ENCODE measurements around the gene TRMT44.
A peak's percentile ranks its signal among the peaks of the same experiment; 100 is the strongest.

The TRMT44 gene

GRCh38 chr4:8437281-8437680 lies 3.3 kb upstream of the TRMT44 start:
- no peak for DNase-seq

GRCh38 chr4:8438743-8439142 lies 1.8 kb upstream of the TRMT44 start:
- DNase-seq, result no peak

GRCh38 chr4:8439168-8439567 lies 1.4 kb upstream of the TRMT44 start:
- DNase-seq, result no peak

- DNase-seq, result no peak
Observed at GRCh38 chr4:8439914-8440491, 574 bp upstream of the TRMT44 start.

GRCh38 chr4:8441499-8442091 lies 1.0 kb downstream of the TRMT44 start:
- DNase-seq, result no peak

GRCh38 chr4:8442596-8443358 lies 2.2 kb downstream of the TRMT44 start:
- DNase-seq, result no peak

GRCh38 chr4:8443801-8444200 lies 3.2 kb downstream of the TRMT44 start:
- DNase-seq, result no peak

GRCh38 chr4:8446122-8446521 lies 5.5 kb downstream of the TRMT44 start:
- no peak for DNase-seq

- DNase-seq, result no peak
Observed at GRCh38 chr4:8451440-8452182, 11.0 kb downstream of the TRMT44 start.

GRCh38 chr4:8453957-8454356 lies 13.4 kb downstream of the TRMT44 start:
- no peak for DNase-seq

GRCh38 chr4:8457646-8458252 lies 17.2 kb downstream of the TRMT44 start:
- no peak for DNase-seq

GRCh38 chr4:8459867-8460445 lies 19.4 kb downstream of the TRMT44 start:
- no peak for DNase-seq

- DNase-seq, result no peak
Observed at GRCh38 chr4:8461086-8461485, 20.5 kb downstream of the TRMT44 start.

- no peak for DNase-seq
Observed at GRCh38 chr4:8461616-8462015, 21.0 kb downstream of the TRMT44 start.

GRCh38 chr4:8463811-8464210 lies 23.2 kb downstream of the TRMT44 start:
- DNase-seq, result no peak

- no peak for DNase-seq
Observed at GRCh38 chr4:8464381-8464780, 23.8 kb downstream of the TRMT44 start.

GRCh38 chr4:8465615-8466611 lies 25.3 kb downstream of the TRMT44 start:
- no peak for DNase-seq

- no peak for DNase-seq
Observed at GRCh38 chr4:8467016-8467415, 26.4 kb downstream of the TRMT44 start.

- DNase-seq, result peak; percentile 18
Observed at GRCh38 chr4:8468746-8469535, 28.4 kb downstream of the TRMT44 start.

- DNase-seq, result no peak
Observed at GRCh38 chr4:8469550-8469949, 29.0 kb downstream of the TRMT44 start.
